OCI-LY3 (cell line): ENCODE data around the gene ANGPTL4.

Experiments
- H2AFZ ChIP-seq: fragments of 200-600, 300-600 bp; shearing (Covaris generic); 2 replicates; pipeline ENCODE4 v1.6.0; 2014; ENCODE audit warnings: antibody characterized with exemption, low read depth, low read length
- H3K27ac ChIP-seq: fragments of 200-600, 300-600 bp; sonication (generic); 2 replicates; pipeline ENCODE4 v1.5.1; 2014; ENCODE audit warnings: mild to moderate bottlenecking, low read length, moderate library complexity, mixed read lengths
- H3K27me3 ChIP-seq: fragments of 200-600, 300-600 bp; sonication (generic); 2 replicates; pipeline ENCODE4 v1.6.1; 2014; ENCODE audit warnings: low read depth, low read length, mixed read lengths
- H3K36me3 ChIP-seq: fragments of 200-600, 300-600 bp; sonication (generic); replicated peaks from 2 replicates; pipeline ENCODE3; 2014; ENCODE audit warnings: low read depth, low read length, mixed read lengths
- H3K4me1 ChIP-seq: fragments of 300-600, 200-600 bp; sonication (generic); 2 replicates; pipeline ENCODE4 v1.6.1; 2014; ENCODE audit warnings: low read length, mixed read lengths
- H3K4me2 ChIP-seq: fragments of 200-600, 300-600 bp; sonication (generic); 2 replicates; pipeline ENCODE4 v1.6.1; 2014; ENCODE audit warnings: low read length, mixed read lengths
- H3K4me3 ChIP-seq: fragments of 300-600, 200-600 bp; sonication (generic); 2 replicates; pipeline ENCODE4 v1.5.1; 2014; ENCODE audit warnings: antibody characterized with exemption, mild to moderate bottlenecking, low read length, moderate library complexity
- H3K79me2 ChIP-seq: fragments of 300-600, 200-600 bp; shearing (Covaris generic); 2 replicates; pipeline ENCODE4 v1.6.1; 2014; ENCODE audit warnings: mild to moderate bottlenecking, low read length, mixed read lengths
- H3K9ac ChIP-seq: fragments of 300-600, 200-600 bp; shearing (Covaris generic); 2 replicates; pipeline ENCODE4 v1.6.0; 2014; ENCODE audit warnings: mild to moderate bottlenecking, low read length, moderate library complexity
- H3K9me3 ChIP-seq: fragments of 200-600, 300-600 bp; shearing (Covaris generic); 2 replicates; pipeline ENCODE4 v1.6.1; 2014; ENCODE audit warnings: low read length, mixed read lengths; ENCODE audit not compliant: insufficient read depth
- H4K20me1 ChIP-seq: fragments of 200-600, 300-600 bp; sonication (generic); 2 replicates; pipeline ENCODE4 v1.6.1; 2016; ENCODE audit warnings: low read length, mixed read lengths; ENCODE audit not compliant: insufficient read depth
- EZH2phosphoT487 ChIP-seq: fragments of 200-600 bp; shearing (Covaris generic); IDR thresholded peaks from 2 replicates; pipeline ENCODE4 v1.6.1; 2018; ENCODE audit warnings: antibody characterized with exemption, mixed run types, low read depth
- TF ChIP-seq, protein P1 (sequence below): fragments of 200-600, 300-600 bp; sonication (generic); IDR thresholded peaks from 2 replicates; pipeline ENCODE4 v1.5.1; 2014; ENCODE audit warnings: antibody characterized with exemption, low read length, low read depth

The ANGPTL4 gene

DNA sequence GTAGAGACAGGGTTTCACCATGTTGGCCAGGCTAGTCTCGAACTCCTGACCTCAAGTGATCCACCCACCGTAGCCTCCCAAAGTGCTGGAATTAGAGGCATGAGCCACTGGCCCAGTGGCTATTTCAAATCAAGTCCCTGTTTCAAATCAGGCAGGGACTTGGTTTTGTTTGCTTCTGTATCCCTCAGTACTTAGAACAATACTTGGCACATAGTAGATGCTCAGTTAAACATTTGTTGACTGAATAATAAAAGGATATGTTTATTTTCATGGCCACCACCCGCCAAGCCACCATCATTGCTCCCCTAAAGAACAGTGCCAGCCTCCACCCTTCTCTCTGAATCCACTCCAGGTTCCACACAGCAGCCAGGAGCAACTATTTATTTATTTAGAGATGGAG is 38.5 kb upstream of the ANGPTL4 start:
- Histone ChIP-seq H4K20me1 (peaks cover 15% of the 10 kb centered on the region), H3K4me2 (no peak overlapping the region), H3K79me2 (peaks cover 31% of the 10 kb centered on the region), H3K4me1 (peaks cover 14% of the 10 kb centered on the region), H2AFZ (no peak overlapping the region), H3K27me3 (no peaks in the 10 kb centered on the region), H3K27ac (no peak overlapping the region), H3K9me3 (no peaks in the 10 kb centered on the region), H3K9ac (no peak overlapping the region), H3K36me3 (peaks cover 32% of the 10 kb centered on the region), H3K4me3 (no peak overlapping the region)
- TF ChIP-seq, protein P1, sequence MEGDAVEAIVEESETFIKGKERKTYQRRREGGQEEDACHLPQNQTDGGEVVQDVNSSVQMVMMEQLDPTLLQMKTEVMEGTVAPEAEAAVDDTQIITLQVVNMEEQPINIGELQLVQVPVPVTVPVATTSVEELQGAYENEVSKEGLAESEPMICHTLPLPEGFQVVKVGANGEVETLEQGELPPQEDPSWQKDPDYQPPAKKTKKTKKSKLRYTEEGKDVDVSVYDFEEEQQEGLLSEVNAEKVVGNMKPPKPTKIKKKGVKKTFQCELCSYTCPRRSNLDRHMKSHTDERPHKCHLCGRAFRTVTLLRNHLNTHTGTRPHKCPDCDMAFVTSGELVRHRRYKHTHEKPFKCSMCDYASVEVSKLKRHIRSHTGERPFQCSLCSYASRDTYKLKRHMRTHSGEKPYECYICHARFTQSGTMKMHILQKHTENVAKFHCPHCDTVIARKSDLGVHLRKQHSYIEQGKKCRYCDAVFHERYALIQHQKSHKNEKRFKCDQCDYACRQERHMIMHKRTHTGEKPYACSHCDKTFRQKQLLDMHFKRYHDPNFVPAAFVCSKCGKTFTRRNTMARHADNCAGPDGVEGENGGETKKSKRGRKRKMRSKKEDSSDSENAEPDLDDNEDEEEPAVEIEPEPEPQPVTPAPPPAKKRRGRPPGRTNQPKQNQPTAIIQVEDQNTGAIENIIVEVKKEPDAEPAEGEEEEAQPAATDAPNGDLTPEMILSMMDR, result no peak
- TF ChIP-seq EZH2phosphoT487, result no peak

- H3K4me2 ChIP-seq, result no peak overlapping the region
- no peak overlapping the region for H3K9ac ChIP-seq
- no peak overlapping the region for H2AFZ ChIP-seq
- no peaks in the 10 kb centered on the region for H3K9me3 ChIP-seq
- no peak for TF ChIP-seq EZH2phosphoT487
- TF ChIP-seq, protein P1, result no peak
- H3K4me3 ChIP-seq, result no peak overlapping the region
- H3K27ac ChIP-seq, result no peak overlapping the region
- H3K36me3 ChIP-seq, result no peaks in the 10 kb centered on the region
- no peaks in the 10 kb centered on the region for H3K79me2 ChIP-seq
- H4K20me1 ChIP-seq, result no peaks in the 10 kb centered on the region
- H3K27me3 ChIP-seq, result no peaks in the 10 kb centered on the region
- H3K4me1 ChIP-seq, result no peaks in the 10 kb centered on the region
Measured at GRCh38 chr19:8329996-8330395, 34.0 kb upstream of the ANGPTL4 start.

DNA sequence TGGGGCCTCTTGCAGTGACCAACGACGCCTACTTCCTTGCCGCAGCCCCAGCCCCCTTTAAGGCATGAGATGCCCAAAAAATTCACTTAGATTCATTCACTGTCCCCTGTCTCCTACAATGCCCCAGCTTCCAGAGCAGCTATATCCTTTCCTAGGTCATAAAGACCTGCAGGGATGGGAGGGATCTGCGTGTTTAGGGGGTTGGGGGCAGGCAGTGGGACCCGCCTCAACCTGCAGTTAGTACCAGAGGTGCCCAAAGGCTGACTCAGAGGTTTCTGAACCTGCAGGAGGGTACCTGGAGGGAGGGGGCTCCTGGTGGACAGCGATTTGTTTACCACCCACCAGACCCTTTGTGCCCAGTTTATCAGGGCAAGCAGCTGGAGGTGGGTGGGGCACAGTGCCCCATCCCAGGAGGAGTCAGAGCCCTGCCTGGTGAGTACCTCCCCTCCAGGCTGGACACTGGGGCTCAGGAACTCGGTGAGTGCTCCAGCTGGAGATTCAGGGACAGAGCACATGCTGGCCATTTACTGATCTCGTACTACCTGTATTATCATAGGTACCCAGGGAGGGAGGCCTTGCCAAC is 32.6 kb upstream of the ANGPTL4 start:
- H3K4me2 ChIP-seq, result no peak overlapping the region
- H3K27me3 ChIP-seq, result no peaks in the 10 kb centered on the region
- H4K20me1 ChIP-seq, result no peaks in the 10 kb centered on the region
- no peaks in the 10 kb centered on the region for H3K9me3 ChIP-seq
- H3K79me2 ChIP-seq, result no peaks in the 10 kb centered on the region
- no peak overlapping the region for H2AFZ ChIP-seq
- H3K4me3 ChIP-seq, result no peak overlapping the region
- H3K4me1 ChIP-seq, result no peaks in the 10 kb centered on the region
- no peaks in the 10 kb centered on the region for H3K36me3 ChIP-seq
- TF ChIP-seq, protein P1, result no peak
- TF ChIP-seq EZH2phosphoT487, result no peak
- no peak overlapping the region for H3K9ac ChIP-seq
- H3K27ac ChIP-seq, result no peak overlapping the region

DNA sequence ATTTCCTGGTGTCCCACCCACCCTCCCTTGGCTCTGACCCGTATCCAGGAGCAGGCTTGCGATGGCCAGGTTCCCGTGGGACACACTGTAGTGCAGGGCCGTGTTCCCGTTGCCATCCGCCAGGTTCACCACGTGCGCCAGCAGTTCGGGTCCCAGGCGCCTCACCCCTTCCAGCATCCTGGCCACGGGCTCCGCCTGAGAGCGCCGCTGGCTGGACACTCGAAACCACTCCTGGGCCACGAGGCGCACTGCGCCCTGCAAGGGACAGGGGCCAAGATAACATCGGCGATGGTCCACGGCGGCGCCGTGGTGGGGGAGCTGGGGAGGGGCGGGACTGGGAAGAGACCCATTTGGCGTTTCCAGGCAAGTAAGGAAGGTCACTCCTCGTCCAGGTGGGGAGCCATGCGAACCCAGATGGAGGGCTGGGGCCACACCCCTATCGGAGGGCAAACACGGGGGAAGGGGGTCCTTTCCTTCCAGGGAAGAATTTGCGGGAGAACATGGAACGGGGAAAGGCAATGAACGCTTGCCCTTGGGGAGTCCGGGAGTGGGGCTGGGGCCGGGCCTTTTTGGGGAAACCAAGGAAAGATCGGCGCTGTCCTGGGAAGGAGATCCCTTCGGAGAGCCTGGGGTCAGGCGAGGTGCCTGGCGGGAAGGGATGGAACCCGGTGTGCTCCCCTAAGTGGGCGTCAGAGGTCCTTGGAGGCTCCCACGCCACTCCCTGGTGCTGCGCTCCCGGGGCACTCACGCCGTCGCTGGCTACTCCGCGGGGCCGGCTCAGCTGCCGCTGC is 30.8 kb upstream of the ANGPTL4 start:
- no peaks in the 10 kb centered on the region for H3K9me3 ChIP-seq
- H3K79me2 ChIP-seq, result no peaks in the 10 kb centered on the region
- H3K36me3 ChIP-seq, result no peaks in the 10 kb centered on the region
- no peak for TF ChIP-seq EZH2phosphoT487
- TF ChIP-seq, protein P1, result no peak
- H3K4me1 ChIP-seq, result no peaks in the 10 kb centered on the region
- H4K20me1 ChIP-seq, result no peaks in the 10 kb centered on the region
- H3K27me3 ChIP-seq, result no peaks in the 10 kb centered on the region
- no peak overlapping the region for H2AFZ ChIP-seq
- H3K4me3 ChIP-seq, result no peak overlapping the region
- no peak overlapping the region for H3K27ac ChIP-seq
- no peak overlapping the region for H3K4me2 ChIP-seq
- H3K9ac ChIP-seq, result no peak overlapping the region
